HG03342 (cell line): Measurements from ENCODE around the gene TSC2.

Experiments used
- ATAC-seq: cut with Tn5 transposase; IDR thresholded peaks from one replicate; pipeline ENCODE4 v1.9.1; 2021; ENCODE audit warnings: mild to moderate bottlenecking, moderate library complexity; ENCODE audit not compliant: unreplicated experiment

Gene TSC2

GRCh38 chr16:2042171-2042985, 5.4 kb upstream of the TSC2 start:
- no peak for ATAC-seq

DNA sequence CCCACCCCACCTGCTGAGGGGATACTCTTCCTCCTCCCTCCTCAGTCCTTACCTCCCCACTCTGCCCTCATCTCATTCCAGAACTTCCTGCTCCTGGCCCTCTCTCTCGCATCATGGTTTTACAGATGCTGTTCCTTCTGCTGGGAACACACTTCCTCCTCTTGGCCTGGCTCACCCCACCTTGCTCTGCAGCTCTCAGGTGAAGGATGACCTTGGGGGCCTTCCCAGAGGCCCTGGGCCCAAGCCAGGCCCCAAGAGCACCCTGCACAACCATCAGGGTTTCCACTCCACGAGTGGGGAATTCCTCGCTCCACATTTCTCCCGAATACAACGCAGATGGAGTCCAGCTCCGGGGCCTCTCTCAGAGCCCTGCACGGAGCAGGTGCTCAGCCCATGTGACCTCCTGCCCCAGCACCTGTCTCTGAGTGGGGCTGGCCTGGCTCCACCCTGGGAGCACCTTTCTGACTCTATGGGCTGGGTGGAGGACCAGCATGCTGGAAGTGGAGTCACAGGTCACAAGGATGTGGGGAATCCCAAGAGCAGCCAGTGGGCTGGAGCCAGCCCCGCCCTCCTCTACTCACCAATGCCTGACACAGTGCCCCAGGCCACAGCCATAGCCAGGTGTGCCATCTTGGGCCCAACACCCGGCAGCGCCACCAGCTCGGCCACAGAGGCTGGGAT, 4.7 kb upstream of the TSC2 start:
- no peak for ATAC-seq

DNA sequence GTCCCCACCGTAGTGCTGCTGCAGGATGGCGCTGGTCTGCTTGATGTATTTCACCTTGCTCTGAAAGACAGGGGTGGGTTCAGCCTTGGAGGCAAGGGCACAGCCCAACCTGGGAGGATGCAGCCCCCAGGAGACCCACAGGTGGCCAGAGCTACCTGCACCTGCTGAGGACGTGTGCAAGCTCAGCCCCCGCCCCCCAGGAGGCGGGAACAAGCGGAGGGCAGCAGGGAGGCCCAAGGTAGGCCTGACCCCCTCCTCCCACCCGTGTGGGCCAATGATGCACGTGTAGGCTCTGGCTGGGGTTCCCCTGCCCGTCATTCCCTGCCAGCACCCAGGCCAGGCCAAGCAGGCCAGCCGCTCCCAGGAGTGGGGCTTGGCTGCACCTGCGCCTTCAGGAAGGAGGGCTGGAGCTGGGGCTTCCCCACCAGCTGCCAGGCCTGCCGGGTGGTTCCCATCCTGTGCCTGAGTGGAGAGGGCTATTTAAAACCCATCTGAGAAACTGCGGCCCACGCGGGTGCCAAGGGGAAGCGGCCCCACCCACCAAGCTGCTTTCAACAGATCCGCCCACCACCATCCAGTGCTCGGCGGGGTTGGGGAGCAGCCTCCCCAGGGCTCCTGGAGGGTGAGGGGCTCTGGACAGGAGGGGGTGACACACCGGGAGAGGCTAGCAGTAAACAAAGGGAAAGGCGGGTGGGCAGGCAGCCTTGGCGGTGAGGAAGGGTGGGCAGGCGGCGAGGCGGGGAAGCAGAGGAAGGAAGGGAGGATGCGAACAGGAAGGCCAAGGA, 3.9 kb upstream of the TSC2 start:
- no peak for ATAC-seq

- no peak for ATAC-seq
Measured at GRCh38 chr16:2044541-2044940, 3.2 kb upstream of the TSC2 start.

GRCh38 chr16:2045965-2046892, 1.6 kb upstream of the TSC2 start:
- no peak for ATAC-seq

DNA sequence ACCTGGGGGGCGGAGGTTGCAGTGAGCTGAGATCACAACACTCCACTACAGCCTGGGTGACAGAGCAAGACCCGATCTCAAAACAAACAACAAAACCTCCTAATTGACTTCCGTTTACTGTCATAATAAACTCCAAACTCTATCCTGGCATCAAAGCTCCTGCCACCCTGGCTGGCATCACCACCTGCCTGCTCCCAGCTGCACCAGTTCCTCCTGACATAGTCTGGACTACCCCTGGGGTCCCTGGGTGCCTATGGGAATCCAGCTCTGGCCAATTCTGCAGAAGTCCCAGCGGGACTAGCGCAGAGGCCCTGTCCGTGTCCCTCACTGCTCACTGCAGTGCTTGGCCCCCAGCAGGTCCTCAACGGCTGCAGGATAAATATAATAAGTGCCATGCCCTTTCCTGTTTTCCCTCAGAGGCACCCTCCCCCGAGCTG, 874 bp upstream of the TSC2 start:
- no peak for ATAC-seq

GRCh38 chr16:2048116-2048543, 345 bp downstream of the TSC2 start:
- ATAC-seq = no peak

DNA sequence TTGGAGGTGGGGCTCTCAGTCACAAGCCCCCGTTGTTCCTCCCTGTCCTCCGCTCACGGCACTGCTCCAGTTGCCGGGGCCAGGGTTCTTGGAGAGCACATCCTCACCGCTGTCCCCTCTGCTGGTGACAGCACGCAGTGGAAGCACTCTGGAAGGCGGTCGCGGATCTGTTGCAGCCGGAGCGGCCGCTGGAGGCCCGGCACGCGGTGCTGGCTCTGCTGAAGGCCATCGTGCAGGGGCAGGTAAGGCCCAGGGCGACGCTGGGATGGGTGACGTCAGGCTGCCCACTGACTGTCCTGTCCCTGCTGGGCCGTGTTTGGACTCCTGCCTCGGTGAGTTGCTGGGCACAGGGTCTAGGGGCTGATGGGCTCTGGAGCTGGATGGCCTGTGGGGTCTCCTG, 5.4 kb downstream of the TSC2 start:
- no peak for ATAC-seq

DNA sequence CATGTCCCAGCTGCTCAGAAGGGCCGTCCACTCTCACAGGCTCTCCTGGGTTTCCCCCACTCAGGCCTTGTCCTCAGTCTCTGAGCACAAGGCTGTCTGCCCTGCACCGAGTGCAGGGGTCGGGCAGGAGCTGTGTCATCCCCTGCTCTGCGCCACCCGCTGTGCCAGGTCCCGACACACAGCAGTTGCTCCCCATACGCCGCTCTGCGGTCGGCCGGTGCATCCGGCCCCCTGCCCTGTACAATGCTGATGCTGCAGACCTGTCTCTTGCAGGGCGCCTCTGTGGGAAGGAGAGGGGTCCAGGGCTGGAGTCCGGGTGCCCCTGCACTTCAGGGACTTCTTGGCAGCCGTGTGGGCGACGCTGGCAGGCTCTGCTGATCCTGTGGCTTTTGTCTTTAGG, 6.1 kb downstream of the TSC2 start:
- no peak for ATAC-seq

- no peak for ATAC-seq
Measured at GRCh38 chr16:2054543-2055245, 6.9 kb downstream of the TSC2 start.

DNA sequence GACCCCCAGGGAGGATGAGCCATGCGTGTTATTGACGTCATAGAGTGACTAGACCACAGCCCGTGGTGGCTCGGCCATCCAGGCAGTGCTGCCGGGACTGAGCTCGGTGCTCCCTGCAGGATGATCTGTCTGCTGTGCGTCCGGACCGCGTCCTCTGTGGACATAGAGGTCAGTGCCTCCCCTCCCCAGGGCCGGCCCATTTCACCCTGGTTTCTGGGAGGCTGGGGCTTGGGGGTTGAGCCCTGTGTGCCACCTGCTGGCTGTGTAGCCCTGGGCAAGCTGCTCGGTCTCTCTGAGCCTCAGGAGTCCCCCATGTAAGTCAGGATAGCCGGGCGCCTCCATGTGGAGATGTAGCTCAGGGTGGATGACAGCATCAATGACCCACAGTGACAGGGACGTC, 8.3 kb downstream of the TSC2 start:
- no peak for ATAC-seq

- no peak for ATAC-seq
Measured at GRCh38 chr16:2056681-2057407, 9.1 kb downstream of the TSC2 start.

- no peak for ATAC-seq
Measured at GRCh38 chr16:2057438-2057837, 9.7 kb downstream of the TSC2 start.

DNA sequence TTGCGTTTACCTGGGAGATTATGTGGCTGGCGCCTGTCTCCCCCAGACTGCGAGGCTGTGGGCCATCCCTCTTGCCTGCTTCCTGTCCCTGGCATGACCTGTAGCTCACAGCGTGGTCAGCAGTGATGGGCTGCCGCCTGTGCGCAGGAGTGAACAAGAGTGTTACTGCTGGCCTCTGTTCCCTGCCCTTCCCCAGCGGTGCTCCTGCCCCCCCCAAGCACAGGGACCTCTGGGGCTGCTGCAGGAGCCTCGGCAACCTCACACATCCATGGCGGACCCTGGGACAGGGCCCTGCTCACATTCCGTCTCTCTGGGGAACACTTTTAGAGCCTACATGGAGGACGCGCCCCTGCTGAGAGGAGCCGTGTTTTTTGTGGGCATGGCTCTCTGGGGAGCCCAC, 10.6 kb downstream of the TSC2 start:
- no peak for ATAC-seq

DNA sequence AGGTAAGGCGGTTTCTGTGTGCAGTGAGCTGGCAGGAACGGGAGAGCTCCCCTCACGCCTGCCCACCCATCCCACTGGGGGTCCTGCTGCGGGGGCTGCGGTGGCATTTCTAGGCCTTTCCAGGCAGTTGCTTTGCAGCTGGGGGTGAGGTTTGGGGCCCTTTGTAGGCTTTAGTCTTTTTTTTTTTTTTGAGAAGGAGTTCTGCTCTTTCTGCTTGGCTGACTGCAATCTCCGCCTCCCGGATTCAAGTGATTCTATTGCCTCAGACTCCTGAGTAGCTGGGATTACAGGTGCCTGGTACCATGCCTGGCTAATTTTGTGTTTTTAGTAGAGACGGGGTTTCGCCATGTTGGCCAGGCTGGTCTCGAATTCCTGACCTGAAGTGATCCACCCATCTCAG, 11.1 kb downstream of the TSC2 start:
- no peak for ATAC-seq

DNA sequence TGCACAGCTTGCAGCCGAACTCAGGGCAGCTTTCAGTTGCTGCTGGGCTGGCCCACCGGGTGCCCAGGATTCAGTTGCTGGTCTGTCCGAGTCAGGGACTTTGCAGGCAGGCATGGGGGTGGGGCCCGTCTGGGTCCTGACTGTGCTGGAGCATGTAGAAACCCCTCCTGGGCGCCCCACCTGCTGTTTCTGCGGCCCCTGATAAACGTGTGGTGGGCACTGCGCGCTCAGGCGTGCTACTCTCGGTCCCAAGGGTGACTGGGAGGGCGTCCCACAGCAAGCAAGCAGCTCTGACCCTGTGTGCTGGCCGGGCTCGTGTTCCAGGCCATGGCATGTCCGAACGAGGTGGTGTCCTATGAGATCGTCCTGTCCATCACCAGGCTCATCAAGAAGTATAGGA, 12.6 kb downstream of the TSC2 start:
- no peak for ATAC-seq

- no peak for ATAC-seq
Measured at GRCh38 chr16:2061023-2061422, 13.2 kb downstream of the TSC2 start.

DNA sequence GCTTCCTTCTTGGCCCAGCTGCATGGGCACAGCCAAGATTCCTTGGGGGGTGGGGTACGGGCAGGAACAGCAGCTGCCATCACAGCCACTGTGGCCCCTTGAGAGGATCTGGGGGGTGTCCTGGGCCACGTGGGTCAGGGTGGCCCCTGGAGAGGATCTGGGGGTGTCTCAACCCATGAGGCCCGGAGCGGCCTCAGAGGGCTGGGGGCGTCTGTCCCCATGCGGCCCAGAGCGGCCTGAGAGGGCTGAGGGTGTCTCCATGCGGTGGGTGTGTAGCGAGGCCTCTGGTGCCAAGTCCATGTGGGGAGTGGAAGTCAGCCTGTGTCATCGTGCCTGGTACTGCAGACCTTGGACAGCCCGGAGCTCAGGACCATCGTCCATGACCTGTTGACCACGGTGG, 13.7 kb downstream of the TSC2 start:
- no peak for ATAC-seq

GRCh38 chr16:2062801-2063200, 15.0 kb downstream of the TSC2 start:
- no peak for ATAC-seq
